MM.1S (cell line): ENCODE data around the gene C14orf39.

Source experiments
- CTCF ChIP-seq: fragments of 300-600 bp; sonication (generic); IDR thresholded peaks from 2 replicates; pipeline ENCODE4 v1.5.1; 2016; ENCODE audit warnings: antibody characterized with exemption, low read length, mixed read lengths
- EZH2 ChIP-seq: fragments of 300-600 bp; sonication (generic); optimal IDR thresholded peaks from 2 replicates; pipeline ENCODE3; 2017; ENCODE audit warnings: low read depth, mild to moderate bottlenecking, antibody characterized with exemption, low read length, mixed read lengths

DNA sequence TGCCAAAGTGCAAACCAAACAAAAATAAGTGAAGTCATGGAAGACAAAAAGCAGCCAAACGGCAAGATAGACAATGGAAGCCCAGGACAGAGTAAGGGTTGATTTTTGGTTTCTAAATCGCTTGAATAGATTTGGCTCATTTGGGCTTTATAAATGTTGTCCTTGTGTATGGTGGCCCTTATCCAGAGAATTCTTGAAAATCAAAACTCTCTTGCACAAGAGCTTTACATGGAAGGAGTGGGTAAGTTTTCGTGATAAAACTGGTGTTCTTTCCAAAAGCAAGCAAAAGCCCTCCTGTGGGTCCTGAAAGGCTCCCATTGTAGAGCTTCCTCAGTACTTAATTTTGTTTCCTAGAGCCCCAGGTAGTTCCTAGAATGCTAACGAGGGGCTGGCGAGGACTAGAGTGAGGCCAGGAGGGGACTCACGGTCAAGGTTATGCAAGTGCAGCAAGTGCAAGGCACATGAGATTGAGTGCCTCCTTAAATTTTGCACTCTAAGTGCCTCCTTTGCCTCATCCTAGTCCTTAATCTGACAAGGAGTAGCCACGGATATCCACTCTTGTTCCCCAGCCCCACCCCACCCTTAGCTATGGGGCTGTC, 27.2 kb upstream of the C14orf39 start:
- no peak for TF ChIP-seq CTCF
- TF ChIP-seq EZH2 = no peak
